OCI-LY3 (cell line): ENCODE data around the gene PLA2G2F.

Experiments used
- H2AFZ ChIP-seq: fragments of 200-600, 300-600 bp; shearing (Covaris generic); 2 replicates; pipeline ENCODE4 v1.6.0; 2014; ENCODE audit warnings: antibody characterized with exemption, low read depth, low read length
- H3K27ac ChIP-seq: fragments of 200-600, 300-600 bp; sonication (generic); 2 replicates; pipeline ENCODE4 v1.5.1; 2014; ENCODE audit warnings: mild to moderate bottlenecking, low read length, moderate library complexity, mixed read lengths
- H3K27me3 ChIP-seq: fragments of 200-600, 300-600 bp; sonication (generic); 2 replicates; pipeline ENCODE4 v1.6.1; 2014; ENCODE audit warnings: low read depth, low read length, mixed read lengths
- H3K36me3 ChIP-seq: fragments of 200-600, 300-600 bp; sonication (generic); replicated peaks from 2 replicates; pipeline ENCODE3; 2014; ENCODE audit warnings: low read depth, low read length, mixed read lengths
- H3K4me1 ChIP-seq: fragments of 300-600, 200-600 bp; sonication (generic); 2 replicates; pipeline ENCODE4 v1.6.1; 2014; ENCODE audit warnings: low read length, mixed read lengths
- H3K4me2 ChIP-seq: fragments of 200-600, 300-600 bp; sonication (generic); 2 replicates; pipeline ENCODE4 v1.6.1; 2014; ENCODE audit warnings: low read length, mixed read lengths
- H3K4me3 ChIP-seq: fragments of 300-600, 200-600 bp; sonication (generic); 2 replicates; pipeline ENCODE4 v1.5.1; 2014; ENCODE audit warnings: antibody characterized with exemption, mild to moderate bottlenecking, low read length, moderate library complexity
- H3K79me2 ChIP-seq: fragments of 300-600, 200-600 bp; shearing (Covaris generic); 2 replicates; pipeline ENCODE4 v1.6.1; 2014; ENCODE audit warnings: mild to moderate bottlenecking, low read length, mixed read lengths
- H3K9ac ChIP-seq: fragments of 300-600, 200-600 bp; shearing (Covaris generic); 2 replicates; pipeline ENCODE4 v1.6.0; 2014; ENCODE audit warnings: mild to moderate bottlenecking, low read length, moderate library complexity
- H3K9me3 ChIP-seq: fragments of 200-600, 300-600 bp; shearing (Covaris generic); 2 replicates; pipeline ENCODE4 v1.6.1; 2014; ENCODE audit warnings: low read length, mixed read lengths; ENCODE audit not compliant: insufficient read depth
- H4K20me1 ChIP-seq: fragments of 200-600, 300-600 bp; sonication (generic); 2 replicates; pipeline ENCODE4 v1.6.1; 2016; ENCODE audit warnings: low read length, mixed read lengths; ENCODE audit not compliant: insufficient read depth
- CTCF ChIP-seq: fragments of 200-600, 300-600 bp; sonication (generic); IDR thresholded peaks from 2 replicates; pipeline ENCODE4 v1.5.1; 2014; ENCODE audit warnings: antibody characterized with exemption, low read length, low read depth
- EZH2phosphoT487 ChIP-seq: fragments of 200-600 bp; shearing (Covaris generic); IDR thresholded peaks from 2 replicates; pipeline ENCODE4 v1.6.1; 2018; ENCODE audit warnings: antibody characterized with exemption, mixed run types, low read depth

PLA2G2F gene

GRCh38 chr1:20192364-20192763, 53.2 kb downstream of the PLA2G2F start:
- no peak overlapping the region for H3K4me2 ChIP-seq
- no peaks in the 10 kb centered on the region for H3K79me2 ChIP-seq
- no peak for TF ChIP-seq CTCF
- H3K27me3 ChIP-seq = no peaks in the 10 kb centered on the region
- no peaks in the 10 kb centered on the region for H4K20me1 ChIP-seq
- peaks cover 8% of the 10 kb centered on the region for H3K4me1 ChIP-seq
- no peak overlapping the region for H2AFZ ChIP-seq
- no peak overlapping the region for H3K4me3 ChIP-seq
- no peak overlapping the region for H3K9ac ChIP-seq
- no peaks in the 10 kb centered on the region for H3K9me3 ChIP-seq
- no peak overlapping the region for H3K27ac ChIP-seq
- no peaks in the 10 kb centered on the region for H3K36me3 ChIP-seq

GRCh38 chr1:20192871-20193411, 53.8 kb downstream of the PLA2G2F start:
- H2AFZ ChIP-seq = no peak overlapping the region
- H4K20me1 ChIP-seq = no peaks in the 10 kb centered on the region
- no peak overlapping the region for H3K4me3 ChIP-seq
- no peaks in the 10 kb centered on the region for H3K9me3 ChIP-seq
- H3K4me1 ChIP-seq = peaks cover 8% of the 10 kb centered on the region
- no peaks in the 10 kb centered on the region for H3K27me3 ChIP-seq
- TF ChIP-seq EZH2phosphoT487 (no peak), CTCF (no peak)
- no peak overlapping the region for H3K9ac ChIP-seq
- no peaks in the 10 kb centered on the region for H3K36me3 ChIP-seq
- no peaks in the 10 kb centered on the region for H3K79me2 ChIP-seq
- no peak overlapping the region for H3K4me2 ChIP-seq
- no peak overlapping the region for H3K27ac ChIP-seq

GRCh38 chr1:20194224-20194623, 55.1 kb downstream of the PLA2G2F start:
- TF ChIP-seq EZH2phosphoT487 = no peak
- no peak for TF ChIP-seq CTCF
- H3K4me1 ChIP-seq = peaks cover 3% of the 10 kb centered on the region; the same call in 1 of the 2 replicates

GRCh38 chr1:20194757-20195461, 55.8 kb downstream of the PLA2G2F start:
- Histone ChIP-seq H3K9me3 (no peaks in the 10 kb centered on the region), H3K79me2 (no peaks in the 10 kb centered on the region), H2AFZ (0 out of 2 replicates have a peak overlapping the region, but pooled peaks have one; percentile 46), H3K27ac (no peak overlapping the region), H3K27me3 (no peaks in the 10 kb centered on the region; the same call in none of the 2 replicates), H3K4me3 (peak overlapping the region; percentile 56), H3K4me1 (peaks cover 3% of the 10 kb centered on the region; the same call in 1 of the 2 replicates), H4K20me1 (no peaks in the 10 kb centered on the region), H3K4me2 (peak overlapping the region; percentile 69), H3K9ac (no peak overlapping the region), H3K36me3 (no peaks in the 10 kb centered on the region)
- no peak for TF ChIP-seq EZH2phosphoT487
- TF ChIP-seq CTCF = peak; percentile 83

More at GRCh38 chr1:20194224-20194623, 55.1 kb downstream of the PLA2G2F start:
- Histone ChIP-seq H3K9ac (no peak overlapping the region), H3K36me3 (no peaks in the 10 kb centered on the region), H3K4me3 (no peak overlapping the region), H3K79me2 (no peaks in the 10 kb centered on the region), H3K4me2 (no peak overlapping the region), H2AFZ (no peak overlapping the region), H3K27me3 (no peaks in the 10 kb centered on the region; the same call in 1 of the 2 replicates), H3K9me3 (no peaks in the 10 kb centered on the region), H4K20me1 (no peaks in the 10 kb centered on the region), H3K27ac (no peak overlapping the region)
